Measurements from ENCODE around the gene ORMDL2.

Gene ORMDL2, protein sequence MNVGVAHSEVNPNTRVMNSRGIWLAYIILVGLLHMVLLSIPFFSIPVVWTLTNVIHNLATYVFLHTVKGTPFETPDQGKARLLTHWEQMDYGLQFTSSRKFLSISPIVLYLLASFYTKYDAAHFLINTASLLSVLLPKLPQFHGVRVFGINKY

GRCh38 chr12:55817345-55818139 lies at the start of gene ORMDL2, which contains the start of gene SARNP:
Gene ORMDL2, plus strand, starts transcription at chr12:55818041. Its CDS starts 959 bp downstream, at chr12:55819000.
Gene SARNP, minus strand, starts transcription at chr12:55817724. Its CDS starts 23 bp downstream, at chr12:55817701.
- Histone ChIP-seq H3K4me1 (ENCODE audit: low read length) (peaks cover 8% of the 10 kb centered on the region), H3K36me3 (replicated peaks; ENCODE audit: insufficient read depth, low read length) (peaks cover 6% of the 10 kb centered on the region; the same call in 1 of the 2 replicates), H2AFZ (ENCODE audit: low read length) (peak within 1 kb of the TSS; percentile 69), H3K4me2 (ENCODE audit: low read depth, low read length) (peak within 1 kb of the TSS; percentile 95), H3K9me2 (replicated peaks; ENCODE audit: insufficient read depth, low read length) (no peaks in the 10 kb centered on the region), H4K20me1 (ENCODE audit: insufficient read depth, low read length) (peaks cover 1% of the 10 kb centered on the region; the same call in 1 of the 2 replicates), H3K79me2 (ENCODE audit: low read length) (peaks cover 76% of the 10 kb centered on the region), H3K27me3 (replicated peaks; ENCODE audit: insufficient read depth, low read length) (no peaks in the 10 kb centered on the region), H3K9ac (ENCODE audit: low read length) (peak within 1 kb of the TSS; percentile 84), H3K4me3 (ENCODE audit: low read length) (peak within 1 kb of the TSS; percentile 94), H3K9me3 (replicated peaks; ENCODE audit: insufficient read depth, low read length) (no peaks in the 10 kb centered on the region), H3K27ac (ENCODE audit: low read length) (peak within 1 kb of the TSS; percentile 43; the same call in 1 of the 2 replicates), H3F3A (ENCODE audit: insufficient read depth, low read length) (0 out of 2 replicates have a peak, but pooled peaks cover 5% of the 10 kb centered on the region)
- TF ChIP-seq, protein P1, sequence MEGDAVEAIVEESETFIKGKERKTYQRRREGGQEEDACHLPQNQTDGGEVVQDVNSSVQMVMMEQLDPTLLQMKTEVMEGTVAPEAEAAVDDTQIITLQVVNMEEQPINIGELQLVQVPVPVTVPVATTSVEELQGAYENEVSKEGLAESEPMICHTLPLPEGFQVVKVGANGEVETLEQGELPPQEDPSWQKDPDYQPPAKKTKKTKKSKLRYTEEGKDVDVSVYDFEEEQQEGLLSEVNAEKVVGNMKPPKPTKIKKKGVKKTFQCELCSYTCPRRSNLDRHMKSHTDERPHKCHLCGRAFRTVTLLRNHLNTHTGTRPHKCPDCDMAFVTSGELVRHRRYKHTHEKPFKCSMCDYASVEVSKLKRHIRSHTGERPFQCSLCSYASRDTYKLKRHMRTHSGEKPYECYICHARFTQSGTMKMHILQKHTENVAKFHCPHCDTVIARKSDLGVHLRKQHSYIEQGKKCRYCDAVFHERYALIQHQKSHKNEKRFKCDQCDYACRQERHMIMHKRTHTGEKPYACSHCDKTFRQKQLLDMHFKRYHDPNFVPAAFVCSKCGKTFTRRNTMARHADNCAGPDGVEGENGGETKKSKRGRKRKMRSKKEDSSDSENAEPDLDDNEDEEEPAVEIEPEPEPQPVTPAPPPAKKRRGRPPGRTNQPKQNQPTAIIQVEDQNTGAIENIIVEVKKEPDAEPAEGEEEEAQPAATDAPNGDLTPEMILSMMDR (IDR thresholded peaks at IDR 0.05; ENCODE audit: low read length) = no peak
- TF ChIP-seq EZH2phosphoT487 (IDR thresholded peaks at IDR 0.05; ENCODE audit: low read length) = no peak
- TF ChIP-seq EZH2 (optimal IDR thresholded peaks at IDR 0.05; ENCODE audit: low read depth, low read length) = no peak
- DNase-seq = peak; percentile 100

DNA sequence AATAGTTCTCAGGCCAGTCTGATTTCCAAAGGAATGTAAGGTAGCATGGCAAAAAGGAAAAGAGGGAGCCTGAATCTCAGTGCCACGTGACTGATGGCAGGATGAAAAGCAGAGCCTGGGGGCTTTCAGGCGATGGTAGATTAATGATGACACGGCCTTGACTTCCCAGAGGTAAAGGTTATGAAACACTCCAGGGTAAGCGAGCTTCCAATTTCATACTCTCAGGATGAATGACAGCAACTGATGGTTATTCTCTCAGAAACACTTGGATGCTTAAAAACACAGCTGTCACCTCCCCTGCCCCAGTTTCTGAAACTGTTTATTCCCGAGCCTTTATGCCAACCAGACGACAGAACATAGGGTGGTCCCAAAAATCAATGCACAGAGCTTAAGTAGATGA lies 46.1 kb upstream of the ORMDL2 start:
- Histone ChIP-seq H3K4me2 (ENCODE audit: low read depth, low read length) (no peak overlapping the region), H3K36me3 (replicated peaks; ENCODE audit: insufficient read depth, low read length) (peaks cover 5% of the 10 kb centered on the region; the same call in 1 of the 2 replicates), H3K9me3 (replicated peaks; ENCODE audit: insufficient read depth, low read length) (no peaks in the 10 kb centered on the region), H3K4me1 (ENCODE audit: low read length) (no peaks in the 10 kb centered on the region), H3K9ac (ENCODE audit: low read length) (no peak overlapping the region), H3K79me2 (ENCODE audit: low read length) (peaks cover 35% of the 10 kb centered on the region), H3K27ac (ENCODE audit: low read length) (no peak overlapping the region), H3K9me2 (replicated peaks; ENCODE audit: insufficient read depth, low read length) (no peaks in the 10 kb centered on the region), H3K4me3 (ENCODE audit: low read length) (no peak overlapping the region), H2AFZ (ENCODE audit: low read length) (no peak overlapping the region), H3K27me3 (replicated peaks; ENCODE audit: insufficient read depth, low read length) (no peaks in the 10 kb centered on the region), H3F3A (ENCODE audit: insufficient read depth, low read length) (no peaks in the 10 kb centered on the region; the same call in 1 of the 2 replicates), H4K20me1 (ENCODE audit: insufficient read depth, low read length) (peaks cover 3% of the 10 kb centered on the region; the same call in 1 of the 2 replicates)
- DNase-seq = no peak
- TF ChIP-seq EZH2phosphoT487 (IDR thresholded peaks at IDR 0.05; ENCODE audit: low read length) (no peak), EZH2 (optimal IDR thresholded peaks at IDR 0.05; ENCODE audit: low read depth, low read length) (no peak)
- TF ChIP-seq, protein P1 (IDR thresholded peaks at IDR 0.05; ENCODE audit: low read length) = no peak

- Histone ChIP-seq H3K9ac (ENCODE audit: low read length) (no peak overlapping the region), H3K27me3 (replicated peaks; ENCODE audit: insufficient read depth, low read length) (no peaks in the 10 kb centered on the region), H4K20me1 (ENCODE audit: insufficient read depth, low read length) (peaks cover 2% of the 10 kb centered on the region; the same call in 1 of the 2 replicates), H3K4me1 (ENCODE audit: low read length) (no peaks in the 10 kb centered on the region), H3K27ac (ENCODE audit: low read length) (no peak overlapping the region), H3K9me3 (replicated peaks; ENCODE audit: insufficient read depth, low read length) (no peaks in the 10 kb centered on the region), H3K4me2 (ENCODE audit: low read depth, low read length) (no peak overlapping the region), H3K4me3 (ENCODE audit: low read length) (no peak overlapping the region), H3K79me2 (ENCODE audit: low read length) (peaks cover 28% of the 10 kb centered on the region), H3F3A (ENCODE audit: insufficient read depth, low read length) (no peaks in the 10 kb centered on the region; the same call in 1 of the 2 replicates), H2AFZ (ENCODE audit: low read length) (no peak overlapping the region), H3K9me2 (replicated peaks; ENCODE audit: insufficient read depth, low read length) (no peaks in the 10 kb centered on the region), H3K36me3 (replicated peaks; ENCODE audit: insufficient read depth, low read length) (peaks cover 3% of the 10 kb centered on the region; the same call in 1 of the 2 replicates)
- no peak for TF ChIP-seq EZH2phosphoT487 (IDR thresholded peaks at IDR 0.05; ENCODE audit: low read length)
- DNase-seq = no peak
Measured at GRCh38 chr12:55777856-55778255, 40.0 kb upstream of the ORMDL2 start.
